ENCODE data around the gene STMP1. TPM values are rescaled to one million over a fixed set of nuclear protein-coding genes. Genes with fewer than 3 reads are reported as not detected.

STMP1 gene
- total and polyA plus RNA-seq, 2 of the 4 experiments (the other 2 are of a cell fraction), result 6.1 to 28.3 TPM

GRCh38 chr7:135706038-135706742 lies 43.9 kb downstream of the STMP1 start:
- no peak overlapping the region for H3K4me2 ChIP-seq (ENCODE audit: low read depth, low read length)
- no peaks in the 10 kb centered on the region for H4K20me1 ChIP-seq (ENCODE audit: insufficient read depth, low read length)
- H3K9me1 ChIP-seq (ENCODE audit: insufficient read depth, low read length), result peaks cover 27% of the 10 kb centered on the region
- H4K8ac ChIP-seq (ENCODE audit: low read depth in 2 of 2, low read length in 2 of 2), result peak overlapping the region in 1 of 2 experiments; percentile 17; a peak in 1 of 4 replicates
- ATAC-seq (ENCODE audit: low read depth) (no peak), DNase-seq (no peak)
- no peak overlapping the region for H3K9ac ChIP-seq (ENCODE audit: low read depth, low read length)
- H3K4me3 ChIP-seq (ENCODE audit: insufficient read depth, low read depth, low read length), result no peak overlapping the region
- intact Hi-C loops (cut with micrococcal nuclease), result no loop called here
- 0 out of 2 replicates have a peak overlapping the region, but pooled peaks have one; percentile 5 for H2BK20ac ChIP-seq (ENCODE audit: low read depth, low read length)
- no peak overlapping the region; the same call in 1 of the 2 replicates for H3K18ac ChIP-seq (ENCODE audit: low read depth, low read length)
- ChIA-PET CTCF (interaction anchor here (0.6 kb wide), 1 partner anchor 11 kb away, joined by 3 read pairs; no protein-coding TSS in a partner anchor), POLR2A (ENCODE audit: unreplicated experiment) (no interaction called here)
- H3K27ac ChIP-seq (ENCODE audit: insufficient read depth, low read length), result peak overlapping the region; percentile 7; the same call in 1 of the 2 replicates
- H2AK5ac ChIP-seq (ENCODE audit: low read depth, low read length), result peak overlapping the region; percentile 61
- no peaks in the 10 kb centered on the region for H3K9me3 ChIP-seq (ENCODE audit: control insufficient read depth, insufficient read depth, low read length)
- H3K4me1 ChIP-seq (ENCODE audit: control insufficient read depth, insufficient read depth, low read length), result peaks cover 10% of the 10 kb centered on the region
- H3K27me3 ChIP-seq (ENCODE audit: control insufficient read depth, insufficient read depth, low read length), result no peaks in the 10 kb centered on the region
- 96% methylated on average over 12 of the region's 20 CpGs; no CpG with 5 or more reads in 1 of the 2 experiments for WGBS, 2 experiments (ENCODE audit: extremely low coverage in 2 of 2, insufficient read length in 1 of 2)
- dilution Hi-C loops (cut with HindIII; ENCODE audit: low sequenced_read_pairs, unreplicated experiment), result no loop called here
- H3K4ac ChIP-seq (ENCODE audit: low read depth, low read length), result peak overlapping the region; percentile 42
- BruUV-seq (replicated peaks), result no TSS peak
- no peaks in the 10 kb centered on the region; a peak in 1 of 4 replicates for H3K79me1 ChIP-seq (ENCODE audit: low read depth in 1 of 2, low read length in 2 of 2)
- no peaks in the 10 kb centered on the region for H3K36me3 ChIP-seq (ENCODE audit: control insufficient read depth, insufficient read depth, low read length)
- peak overlapping the region; percentile 24; the same call in 1 of the 2 replicates for H2BK120ac ChIP-seq (ENCODE audit: low read depth, low read length)
- H4K91ac ChIP-seq (ENCODE audit: insufficient read depth, low read depth, low read length), result no peak overlapping the region; the same call in 1 of the 2 replicates
- no peak overlapping the region for H2AFZ ChIP-seq (replicated peaks; ENCODE audit: low read length, poor library complexity)
- no peak overlapping the region for H2BK15ac ChIP-seq (ENCODE audit: low read depth, low read length)
- no peak overlapping the region for H2AK9ac ChIP-seq (replicated peaks; ENCODE audit: low read depth, low read length, poor library complexity)
- no peak overlapping the region; the same call in 1 of the 2 replicates for H3K23ac ChIP-seq (ENCODE audit: low read depth, low read length)
- H3K14ac ChIP-seq (replicated peaks; ENCODE audit: low read depth, low read length), result 0 out of 2 replicates have a peak overlapping the region, but pooled peaks have one; percentile 29
- H3K56ac ChIP-seq (ENCODE audit: extremely low read depth, insufficient read depth, low read length), result no peak overlapping the region
- in situ Hi-C loops (cut with MboI; ENCODE audit: low sequenced_read_pairs), result no loop called here
- no peak overlapping the region for H4K5ac ChIP-seq (ENCODE audit: low read depth, low read length)
- peak overlapping the region; percentile 2 for H2BK5ac ChIP-seq (ENCODE audit: low read depth, low read length, poor library complexity, severe bottlenecking)
- no peak for TF ChIP-seq CTCF (conservative IDR thresholded peaks at IDR 0.05; ENCODE audit: low read depth, low read length)
- no peak for TF ChIP-seq FOS (IDR thresholded peaks at IDR 0.05; ENCODE audit: low read depth, low read length)
- no peak for TF ChIP-seq BHLHE40 (IDR thresholded peaks at IDR 0.05; ENCODE audit: low read depth, low read length)
- TF ChIP-seq RFX5 (IDR thresholded peaks at IDR 0.05; ENCODE audit: low read depth, low read length), result no peak
- no peak for TF ChIP-seq SMC3 (IDR thresholded peaks at IDR 0.05; ENCODE audit: low read depth, low read length)
- TF ChIP-seq RAD21 (IDR thresholded peaks at IDR 0.05; ENCODE audit: low read length), result no peak
- no peak for TF ChIP-seq POLR2A (IDR thresholded peaks at IDR 0.05; ENCODE audit: low read depth, low read length)
- no peak for TF ChIP-seq USF2 (IDR thresholded peaks at IDR 0.05; ENCODE audit: low read depth, low read length)
- no peak for TF ChIP-seq ELK1 (IDR thresholded peaks at IDR 0.05; ENCODE audit: borderline replicate concordance, low read depth, low read length)
- TF ChIP-seq RCOR1 (IDR thresholded peaks at IDR 0.05; ENCODE audit: insufficient replicate concordance, low read length), result no peak
- no peak for TF ChIP-seq CEBPB (IDR thresholded peaks at IDR 0.05; ENCODE audit: low read depth, low read length)
- no peak for TF ChIP-seq MAZ (IDR thresholded peaks at IDR 0.05; ENCODE audit: borderline replicate concordance, low read depth, low read length)
- no peak for TF ChIP-seq NFE2L2 (IDR thresholded peaks at IDR 0.05; ENCODE audit: low read depth, low read length)
- no peak for TF ChIP-seq MXI1 (IDR thresholded peaks at IDR 0.05; ENCODE audit: borderline replicate concordance, low read depth, low read length)
- TF ChIP-seq MAFK (IDR thresholded peaks at IDR 0.05; ENCODE audit: low read depth, low read length), result no peak

All from IMR-90 (cell line).